Large intestine (tissue), 3 donors: Measurements from ENCODE around the gene ZRANB1. TPM values are rescaled to one million over a fixed set of nuclear protein-coding genes. Genes with fewer than 3 reads are reported as not detected.

Experiments
- DNase-seq, 2 donors: peaks; one replicate each; pipeline versions ENCODE4 v3.0.0 to v3.0.0-alpha.2; 2013
- H3K27ac ChIP-seq: one replicate; pipeline ENCODE4 v1.5.1; 2013; ENCODE audit warnings: low read length
- H3K27me3 ChIP-seq: 2 replicates; pipeline ENCODE4 v1.6.1; 2013; ENCODE audit warnings: low read length; ENCODE audit not compliant: control insufficient read depth, insufficient read depth
- H3K36me3 ChIP-seq: 2 replicates; pipeline ENCODE4 v1.6.1; 2013; ENCODE audit warnings: low read length; ENCODE audit not compliant: control insufficient read depth, insufficient read depth
- H3K4me1 ChIP-seq: one replicate; pipeline ENCODE4 v1.6.1; 2013; ENCODE audit warnings: low read length; ENCODE audit not compliant: control insufficient read depth, insufficient read depth
- H3K4me3 ChIP-seq: one replicate; pipeline ENCODE4 v1.5.1; 2013; ENCODE audit warnings: low read length
- H3K9me3 ChIP-seq: one replicate; pipeline ENCODE4 v1.6.1; 2013; ENCODE audit warnings: mild to moderate bottlenecking, low read depth, low read length, moderate library complexity; ENCODE audit not compliant: control insufficient read depth
- WGBS: methylation state at CpG from one replicate; pipeline ENCODE4 v1.1.5; 2013; ENCODE audit warnings: low lambda C conversion rate; ENCODE audit not compliant: insufficient coverage; 5-methylcytosine and 5-hydroxymethylcytosine counted together
- polyA plus RNA-seq: library from polyadenylated mRNA; unstranded; fragments of 120-200 nt; gene quantifications from one replicate; pipeline ENCODE4 v1.2.1, GENCODE V29; 2013

Gene ZRANB1
- polyA plus RNA-seq, 1 donor, result 17.4 TPM

DNA sequence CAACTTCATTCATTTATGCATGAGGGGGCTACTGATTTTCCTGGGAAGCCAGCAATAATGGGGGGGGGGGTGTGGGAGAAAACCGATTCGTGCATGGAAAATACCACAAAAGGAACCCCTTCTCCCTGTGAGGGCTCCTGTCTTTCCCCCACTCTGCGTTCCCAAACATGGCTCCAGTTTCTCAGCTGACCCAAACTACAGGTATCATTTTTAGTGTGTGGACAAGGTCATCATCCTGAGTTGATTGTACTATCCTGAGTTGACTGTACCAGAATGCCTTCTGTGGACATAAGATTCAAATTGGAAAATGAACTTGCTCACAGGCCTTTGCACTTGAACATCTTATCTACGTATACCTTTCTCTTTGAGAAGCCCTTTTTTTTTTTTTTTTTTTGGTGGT lies 49.9 kb downstream of the ZRANB1 start:
- H3K4me3 ChIP-seq, result no peak overlapping the region
- H3K36me3 ChIP-seq, result peaks cover 81% of the 10 kb centered on the region
- H3K9me3 ChIP-seq, result no peaks in the 10 kb centered on the region
- DNase-seq, result no peak
- no peak overlapping the region for H3K27ac ChIP-seq
- no peaks in the 10 kb centered on the region for H3K27me3 ChIP-seq
- no peaks in the 10 kb centered on the region for H3K4me1 ChIP-seq
- 100% methylated on average over 1 of the region's 4 CpGs for WGBS

DNA sequence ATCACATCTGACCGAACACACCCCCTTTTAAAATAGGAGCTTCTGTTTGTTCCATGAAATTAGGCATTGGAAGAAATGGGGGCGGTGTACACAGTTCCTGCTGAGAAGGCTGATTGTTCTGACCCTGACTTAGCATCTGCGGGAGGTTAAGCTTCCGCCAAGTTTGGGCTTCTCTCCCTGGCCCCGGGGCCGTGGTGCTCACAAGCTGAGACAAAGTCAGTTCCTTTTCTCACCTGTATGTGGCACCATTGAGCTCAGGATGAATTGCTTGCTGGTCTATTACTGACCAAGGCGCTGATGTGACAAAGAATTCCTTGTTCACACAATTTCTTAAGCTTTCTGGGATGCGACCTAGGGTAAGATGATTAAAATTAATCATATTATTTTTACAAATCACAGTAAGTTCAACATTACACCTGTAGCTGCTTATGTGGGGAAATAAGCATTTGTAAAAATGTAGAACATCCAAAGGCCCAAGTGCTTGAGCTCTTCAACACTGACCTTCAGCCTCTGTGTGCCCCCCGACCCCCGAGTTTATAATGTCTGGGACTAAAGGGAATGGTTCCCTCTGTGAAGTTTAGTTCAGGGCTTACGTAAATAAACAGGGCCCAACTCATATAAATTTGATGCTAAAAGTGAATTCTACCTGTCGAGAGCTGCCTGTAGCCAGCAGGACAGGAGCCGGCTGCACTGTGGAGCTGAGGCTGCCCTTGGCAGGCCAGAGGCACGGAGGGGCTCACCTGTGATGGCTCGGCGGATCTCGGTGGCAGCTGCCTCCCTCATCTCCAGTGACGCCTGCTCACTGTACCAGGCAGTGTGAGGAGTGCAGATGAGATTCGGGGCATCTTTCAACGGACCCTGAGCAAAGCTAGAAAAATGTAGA lies 50.8 kb downstream of the ZRANB1 start:
- no peaks in the 10 kb centered on the region for H3K4me1 ChIP-seq
- peaks cover 83% of the 10 kb centered on the region for H3K36me3 ChIP-seq
- H3K9me3 ChIP-seq, result no peaks in the 10 kb centered on the region
- DNase-seq, result no peak
- WGBS, result 85% methylated on average over 4 of the region's 20 CpGs
- no peak overlapping the region for H3K4me3 ChIP-seq
- no peaks in the 10 kb centered on the region for H3K27me3 ChIP-seq
- H3K27ac ChIP-seq, result no peak overlapping the region

DNA sequence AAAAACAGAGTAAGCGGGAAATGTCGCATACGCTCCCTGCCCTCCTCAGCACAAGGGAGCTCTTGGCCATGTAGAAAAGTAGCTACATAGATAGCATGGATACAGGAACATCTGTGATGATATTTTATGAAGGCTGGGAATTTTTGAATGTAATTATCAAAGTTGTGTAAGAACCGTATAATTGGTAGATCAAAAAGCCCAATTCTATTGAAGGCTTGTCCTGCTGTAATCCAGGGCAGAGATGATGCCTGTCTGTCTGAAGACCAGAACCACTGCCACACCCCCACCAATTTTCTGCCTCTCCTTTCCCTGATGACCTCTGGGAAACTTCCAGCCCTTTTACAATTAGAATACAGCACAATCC lies 51.4 kb downstream of the ZRANB1 start:
- Histone ChIP-seq H3K9me3 (no peaks in the 10 kb centered on the region), H3K27me3 (no peaks in the 10 kb centered on the region), H3K4me1 (no peaks in the 10 kb centered on the region), H3K4me3 (no peak overlapping the region), H3K27ac (no peak overlapping the region), H3K36me3 (peaks cover 85% of the 10 kb centered on the region)
- WGBS, result 100% methylated on average over 1 of the region's 4 CpGs
- no peak for DNase-seq

DNA sequence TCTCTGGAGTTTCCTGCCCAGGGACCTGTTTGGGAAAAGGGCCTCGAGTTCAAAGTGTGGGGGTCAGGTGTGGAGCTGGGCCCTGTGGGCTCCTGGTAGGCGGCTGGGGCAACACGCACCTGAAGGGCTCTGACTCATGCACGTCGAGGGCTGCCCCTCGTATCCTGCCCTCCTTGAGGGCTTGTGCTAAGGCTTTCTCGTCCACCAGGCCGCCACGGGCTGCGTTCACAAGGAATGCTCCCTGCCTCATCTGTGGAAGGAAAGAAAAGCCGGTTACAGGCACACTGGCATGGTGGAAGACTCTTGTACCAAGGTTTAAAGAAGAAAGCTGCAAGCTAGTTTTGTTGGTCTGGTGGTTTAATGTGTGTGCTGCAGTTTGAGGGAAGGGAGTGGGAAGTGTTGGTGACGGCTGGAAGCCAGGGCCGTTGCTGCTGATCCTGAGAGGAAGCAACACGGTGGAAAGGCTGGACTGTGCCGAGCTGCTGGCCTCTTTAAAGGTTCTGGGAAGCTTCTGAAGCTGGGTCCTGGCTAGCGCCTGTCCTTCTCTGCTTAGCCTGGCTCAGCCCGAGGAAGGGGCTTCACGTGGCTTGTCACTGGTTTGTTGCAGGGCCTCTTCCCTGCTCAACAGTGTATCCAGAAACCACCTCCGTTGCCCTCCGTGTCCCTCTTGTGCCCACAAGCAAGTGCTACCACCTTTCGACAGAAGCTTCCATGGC lies 52.0 kb downstream of the ZRANB1 start:
- no peak overlapping the region for H3K27ac ChIP-seq
- H3K9me3 ChIP-seq, result no peaks in the 10 kb centered on the region
- 82% methylated on average over 3 of the region's 21 CpGs for WGBS
- H3K36me3 ChIP-seq, result peaks cover 90% of the 10 kb centered on the region
- DNase-seq, result no peak
- no peak overlapping the region for H3K4me3 ChIP-seq
- H3K27me3 ChIP-seq, result no peaks in the 10 kb centered on the region
- no peaks in the 10 kb centered on the region for H3K4me1 ChIP-seq

DNA sequence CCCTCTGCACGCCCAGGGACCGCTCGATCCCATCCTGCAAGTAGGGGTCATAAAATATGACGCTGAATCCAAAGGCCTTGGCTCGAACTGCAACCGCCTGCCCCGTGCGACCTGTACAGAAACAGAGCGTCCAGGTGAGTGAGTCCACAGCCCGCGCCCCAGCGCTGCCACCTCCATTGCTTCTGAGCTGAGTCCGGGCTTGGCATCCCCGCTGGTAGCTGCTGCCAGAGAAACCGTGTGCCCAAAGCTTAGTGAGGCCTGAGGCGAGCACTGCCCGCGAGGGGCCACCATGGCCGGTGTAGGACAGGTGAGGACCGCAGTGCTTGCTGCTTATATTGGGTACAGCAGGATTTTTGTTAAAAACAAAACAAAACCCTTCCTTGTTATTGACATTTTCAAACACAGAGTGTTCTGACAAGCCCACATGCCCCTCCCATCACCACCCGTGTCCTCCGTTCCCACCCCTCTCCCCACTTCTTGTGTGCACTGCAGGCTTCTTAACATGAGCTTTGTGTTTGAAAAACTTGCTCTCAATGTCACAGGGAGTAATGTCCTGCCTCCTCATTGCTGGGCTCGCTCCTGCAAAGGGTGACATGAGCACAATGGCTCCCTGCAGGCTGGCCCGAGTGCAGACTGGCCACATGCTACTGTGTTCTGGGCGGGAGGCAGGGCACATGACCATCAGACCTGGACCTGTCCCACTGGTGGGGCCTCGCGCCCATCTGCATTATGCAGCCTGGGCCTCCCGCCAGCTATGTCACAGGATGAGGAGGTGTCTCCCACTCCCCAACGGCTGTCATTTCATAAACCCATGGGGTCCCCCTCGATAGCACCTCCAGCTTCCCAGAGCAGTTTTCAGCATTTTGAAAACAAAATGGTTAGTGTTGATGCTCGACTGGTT lies 52.9 kb downstream of the ZRANB1 start:
- no peaks in the 10 kb centered on the region for H3K9me3 ChIP-seq
- no CpG with 5 or more reads among the region's 31 CpGs for WGBS
- H3K27me3 ChIP-seq, result no peaks in the 10 kb centered on the region
- no peak overlapping the region for H3K27ac ChIP-seq
- no peak overlapping the region for H3K4me3 ChIP-seq
- peaks cover 95% of the 10 kb centered on the region for H3K36me3 ChIP-seq
- H3K4me1 ChIP-seq, result no peaks in the 10 kb centered on the region
- no peak for DNase-seq

DNA sequence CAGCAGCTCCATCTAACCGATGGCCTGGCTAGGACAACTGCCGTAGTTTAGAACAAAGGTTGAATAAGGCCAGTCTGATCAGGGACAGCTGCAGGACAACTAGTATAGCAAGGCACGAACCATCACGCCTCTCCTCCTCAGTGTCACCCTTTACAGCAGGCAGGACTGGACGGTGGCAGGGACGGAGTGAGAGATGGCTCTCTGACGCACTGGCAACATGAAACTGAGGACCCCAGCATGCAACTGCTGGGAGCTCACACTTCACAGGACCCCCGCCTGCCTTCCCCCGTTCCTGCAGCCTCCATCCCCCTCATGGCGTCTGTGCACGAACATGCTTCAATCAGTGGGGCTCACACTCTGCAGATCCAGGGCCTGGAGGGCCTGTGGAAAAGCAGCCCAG lies 53.7 kb downstream of the ZRANB1 start:
- no peak for DNase-seq
- no CpG with 5 or more reads among the region's 11 CpGs for WGBS
- Histone ChIP-seq H3K4me1 (no peaks in the 10 kb centered on the region), H3K9me3 (no peaks in the 10 kb centered on the region), H3K27me3 (no peaks in the 10 kb centered on the region), H3K36me3 (peaks cover 97% of the 10 kb centered on the region), H3K27ac (no peak overlapping the region), H3K4me3 (no peak overlapping the region)

DNA sequence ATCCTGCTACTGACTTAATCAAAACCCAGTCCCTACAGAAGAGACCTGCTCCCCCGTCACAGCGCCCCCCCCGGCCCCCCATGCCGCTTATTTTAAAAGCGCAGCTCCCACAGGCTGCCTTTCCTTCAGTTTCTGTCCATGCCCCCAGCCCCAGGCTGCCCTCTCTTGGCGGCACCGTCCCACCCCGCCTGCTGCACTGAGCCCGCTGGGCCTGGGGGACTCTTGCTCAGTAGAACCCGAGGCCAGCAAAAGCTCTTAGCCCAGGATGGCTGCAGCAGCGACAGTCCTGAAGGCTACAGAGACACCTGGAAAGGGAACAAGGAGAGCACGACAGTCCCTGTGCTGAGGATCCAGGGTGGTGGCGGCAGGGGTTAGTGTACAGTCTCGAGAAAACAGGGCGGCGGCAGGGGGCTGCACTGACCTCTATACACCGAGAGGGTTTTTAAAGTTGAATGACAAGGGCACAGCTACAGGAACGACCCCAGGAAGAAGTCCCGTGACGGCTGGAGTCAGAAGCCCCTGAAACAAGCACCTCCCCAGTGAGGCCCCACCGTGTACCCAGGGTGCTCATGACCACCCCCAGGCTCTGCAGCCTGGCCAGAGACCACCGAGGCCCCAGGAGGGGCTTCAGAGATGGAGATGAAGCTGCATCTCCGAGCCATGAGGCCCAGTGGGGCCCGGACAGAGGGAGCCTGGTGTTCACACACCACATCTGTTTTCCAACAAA lies 54.4 kb downstream of the ZRANB1 start:
- H3K27ac ChIP-seq, result no peak overlapping the region
- no peaks in the 10 kb centered on the region for H3K27me3 ChIP-seq
- peaks cover 97% of the 10 kb centered on the region for H3K36me3 ChIP-seq
- H3K9me3 ChIP-seq, result no peaks in the 10 kb centered on the region
- WGBS, result no CpG with 5 or more reads among the region's 24 CpGs
- no peak overlapping the region for H3K4me3 ChIP-seq
- no peak for DNase-seq
- H3K4me1 ChIP-seq, result no peaks in the 10 kb centered on the region

DNA sequence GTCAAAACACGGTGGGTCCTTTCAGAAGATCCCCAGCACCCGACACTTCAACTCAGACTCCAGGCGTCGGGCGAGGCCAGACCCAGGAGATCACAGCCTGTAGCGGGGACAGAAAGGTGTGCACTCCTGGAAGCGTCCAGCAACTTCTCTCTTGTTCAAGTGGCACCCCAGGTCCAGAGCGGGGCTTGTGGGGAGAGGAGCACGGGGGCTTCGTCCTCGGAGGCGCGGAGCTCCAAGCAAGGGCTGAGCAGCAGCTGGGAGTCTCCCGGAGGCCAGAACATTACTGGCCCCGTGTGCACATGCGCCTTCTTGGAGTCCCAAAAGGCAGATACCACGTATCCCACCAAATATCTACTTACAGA lies 54.9 kb downstream of the ZRANB1 start:
- Histone ChIP-seq H3K9me3 (no peaks in the 10 kb centered on the region), H3K4me1 (no peaks in the 10 kb centered on the region), H3K36me3 (peaks cover 97% of the 10 kb centered on the region), H3K27ac (no peak overlapping the region), H3K27me3 (no peaks in the 10 kb centered on the region), H3K4me3 (no peak overlapping the region)
- DNase-seq, result no peak
- no CpG with 5 or more reads among the region's 17 CpGs for WGBS

DNA sequence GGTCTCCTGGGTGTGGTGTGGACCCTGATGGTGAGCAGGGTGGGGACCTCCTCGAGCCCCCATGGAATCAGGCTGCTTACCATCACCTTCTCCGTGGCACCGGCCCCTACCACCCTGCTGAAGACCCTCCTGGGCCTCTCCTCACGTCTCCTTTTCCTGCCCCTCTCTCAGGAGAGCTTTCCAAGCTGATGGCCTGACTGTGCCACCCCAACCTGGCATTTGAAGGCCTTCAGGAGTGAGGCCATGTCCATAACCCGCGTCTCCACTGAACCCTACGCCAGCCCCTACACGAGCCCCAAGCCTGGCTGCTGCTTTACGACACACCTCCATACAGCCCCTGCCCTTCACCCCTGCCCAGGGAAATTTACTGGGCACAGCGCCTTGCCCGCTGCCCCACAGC lies 55.4 kb downstream of the ZRANB1 start:
- Histone ChIP-seq H3K27ac (no peak overlapping the region), H3K4me3 (no peak overlapping the region), H3K27me3 (no peaks in the 10 kb centered on the region), H3K9me3 (no peaks in the 10 kb centered on the region), H3K36me3 (peaks cover 97% of the 10 kb centered on the region), H3K4me1 (no peaks in the 10 kb centered on the region)
- WGBS, result no CpG with 5 or more reads among the region's 11 CpGs
- DNase-seq, result no peak
